Measurements from ENCODE around the gene HRH3.

HRH3 gene

DNA sequence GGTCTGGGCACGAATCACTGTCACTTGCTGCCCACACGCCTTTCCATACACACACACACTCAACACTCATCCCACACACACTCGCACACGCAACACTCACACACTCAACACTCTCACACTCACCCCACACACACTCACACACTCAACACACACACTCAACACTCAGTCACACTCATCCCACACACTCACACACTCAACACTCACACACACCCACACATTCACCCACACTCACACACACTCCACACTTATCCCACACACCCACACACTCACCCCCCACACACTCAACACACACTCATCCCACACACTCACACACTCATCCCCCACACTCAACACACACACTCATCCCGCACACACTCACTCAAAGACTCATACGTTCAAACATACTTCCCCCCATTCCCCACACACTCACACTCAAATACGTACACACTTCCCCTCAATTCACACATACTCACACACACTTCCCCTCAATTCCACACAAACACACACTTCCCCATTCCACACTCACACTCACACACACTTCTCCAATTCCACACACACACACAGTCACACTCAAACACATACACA is 9.0 kb upstream of the HRH3 start:
- no peak for DNase-seq

DNA sequence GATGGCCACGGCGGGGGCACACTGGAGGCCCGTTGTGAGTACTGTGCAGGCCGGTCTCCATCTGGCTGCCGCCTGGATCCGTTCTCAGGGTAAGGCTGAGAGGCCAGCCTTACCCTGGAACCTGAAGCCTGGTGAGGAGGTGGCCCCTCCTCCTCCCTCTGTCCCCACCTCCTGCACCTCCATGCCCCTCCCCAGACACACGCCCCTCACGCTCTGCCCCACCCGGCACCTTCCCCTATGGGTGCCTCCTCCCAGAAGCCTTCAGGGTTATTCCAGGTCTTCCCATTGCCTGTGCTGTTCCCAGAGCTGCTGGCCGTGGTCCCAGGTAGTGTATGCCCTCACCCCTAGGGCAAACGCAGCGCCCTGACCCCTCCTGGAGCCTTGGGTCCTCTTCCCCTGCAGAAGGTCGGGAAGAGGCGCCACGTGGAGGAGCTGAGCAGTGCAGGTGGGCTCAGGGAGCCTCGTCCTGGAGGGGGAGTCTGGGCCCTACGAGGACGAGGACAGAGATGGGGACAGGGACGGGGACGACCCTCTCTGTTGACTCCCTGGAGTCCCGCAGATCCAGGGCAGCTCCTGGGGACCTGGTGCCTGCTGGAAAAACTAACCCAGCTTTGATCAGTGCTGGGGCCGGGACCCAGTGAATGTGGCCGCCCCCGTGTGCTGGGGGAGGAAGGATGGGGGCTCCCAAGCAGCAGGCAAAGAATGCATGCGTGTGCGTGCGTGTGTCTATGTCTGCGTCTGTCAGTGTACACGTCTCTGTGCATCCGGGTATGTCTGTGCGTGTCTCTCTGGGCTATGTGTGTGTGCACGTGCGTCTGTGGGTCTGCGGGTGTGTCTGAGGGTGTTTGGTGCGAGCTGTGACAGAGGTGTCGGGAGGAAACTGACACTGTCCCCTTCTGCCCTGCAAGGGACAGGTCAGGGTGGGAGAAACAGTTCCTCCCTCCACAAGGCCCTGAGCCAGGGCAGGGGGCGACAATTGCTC is 8.2 kb upstream of the HRH3 start:
- no peak for DNase-seq

DNA sequence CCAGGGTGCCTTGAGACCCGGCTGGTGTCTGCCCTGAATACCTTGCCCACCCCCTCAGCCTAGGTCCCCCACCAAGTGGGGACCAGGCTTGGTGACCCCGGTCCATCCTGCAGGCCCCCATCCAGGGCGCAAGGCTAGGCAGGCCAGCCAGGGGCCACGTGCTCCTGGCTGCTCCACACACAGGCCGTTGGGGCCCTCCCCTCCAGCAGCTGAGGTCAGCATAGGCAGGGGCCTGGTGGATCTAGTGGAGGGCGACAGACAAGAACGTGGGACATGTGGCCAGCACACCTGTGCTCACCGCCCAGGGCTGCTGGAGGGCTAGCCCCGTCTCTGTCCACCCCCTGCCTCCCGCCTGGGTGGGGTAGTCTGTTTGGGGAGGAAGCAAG is 7.5 kb upstream of the HRH3 start:
- DNase-seq: no peak

DNA sequence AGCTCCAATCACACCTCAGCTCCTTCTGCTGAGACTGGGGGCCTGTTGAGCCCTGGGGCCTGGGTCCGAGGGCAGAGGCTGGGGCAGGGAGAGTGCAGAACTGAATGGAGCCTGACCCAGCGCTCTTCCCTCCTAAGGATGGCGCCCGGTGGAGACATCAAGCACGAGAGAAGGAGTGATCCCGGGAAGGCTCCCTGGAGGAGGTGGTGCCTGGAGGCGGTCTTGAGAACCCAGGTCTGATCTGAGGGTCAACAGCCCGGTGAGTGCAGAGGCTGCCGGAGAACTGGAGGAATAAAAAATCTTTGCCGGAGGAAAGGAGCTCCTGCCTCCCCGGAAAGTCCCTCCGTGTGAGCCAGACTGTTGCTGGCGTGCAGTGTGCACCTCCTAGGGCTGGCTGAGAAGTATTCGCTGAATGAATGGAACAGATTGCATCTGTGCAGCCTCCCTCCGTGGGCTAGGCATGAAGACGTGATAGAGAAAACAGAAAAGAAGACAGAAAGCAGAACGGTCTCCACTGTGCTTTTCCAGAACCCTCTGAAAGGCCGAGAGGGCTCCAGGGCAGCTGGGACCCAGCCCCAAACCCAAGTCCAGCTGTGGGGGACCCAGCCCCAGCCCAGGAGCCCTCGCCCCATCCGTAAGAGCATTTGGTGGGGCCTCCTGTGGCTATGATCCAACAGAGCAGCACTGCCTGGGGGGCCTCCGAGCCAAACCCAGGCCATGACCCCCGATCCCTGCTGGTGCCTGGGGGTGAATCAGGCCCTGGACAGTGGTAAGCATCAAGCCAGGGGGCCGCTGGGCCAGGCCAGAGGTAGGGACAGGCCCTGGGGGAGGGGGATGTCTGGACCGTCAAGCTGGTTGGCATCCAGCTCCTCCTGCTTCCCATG is 6.9 kb upstream of the HRH3 start:
- DNase-seq: no peak

DNA sequence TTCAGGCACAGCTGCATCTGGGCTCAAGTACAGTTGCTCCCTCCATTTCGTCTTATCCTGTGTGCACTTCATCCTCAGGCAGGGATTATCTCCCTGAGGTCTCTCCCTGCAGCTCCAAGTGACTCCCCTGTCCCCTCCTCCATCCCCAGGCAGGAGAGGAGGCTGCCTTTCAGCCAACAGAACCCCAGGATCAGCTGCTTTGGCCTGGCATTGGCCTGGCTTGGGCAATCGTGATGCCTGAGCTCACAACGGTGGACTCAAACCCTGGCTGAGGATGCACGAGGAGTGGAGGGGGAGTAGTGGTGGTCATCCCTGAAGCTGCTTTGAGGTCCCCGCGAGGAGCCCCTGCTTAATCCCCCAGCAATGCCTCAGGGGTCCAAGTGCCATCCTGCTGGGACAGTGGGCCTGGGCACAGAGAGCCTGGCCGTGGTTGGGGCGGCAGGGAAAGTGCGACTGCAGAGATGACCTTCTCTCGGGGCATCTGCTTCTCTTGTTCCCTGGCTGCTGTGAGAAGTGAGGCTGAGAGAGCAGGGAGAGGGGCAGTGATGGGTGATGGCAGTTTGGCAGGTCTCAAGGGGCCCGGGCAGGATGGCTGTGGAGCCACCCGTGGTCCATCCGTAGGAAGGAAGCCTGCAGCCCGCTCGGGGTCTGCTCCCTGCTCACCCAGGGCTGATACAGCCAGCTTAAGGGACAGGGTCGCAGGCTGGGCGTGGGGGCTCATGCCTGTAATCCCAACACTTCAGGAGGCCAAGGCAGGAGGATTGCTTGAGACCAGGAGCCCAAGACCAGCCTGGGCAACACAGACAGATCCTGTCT is 6.0 kb upstream of the HRH3 start:
- DNase-seq: no peak

DNA sequence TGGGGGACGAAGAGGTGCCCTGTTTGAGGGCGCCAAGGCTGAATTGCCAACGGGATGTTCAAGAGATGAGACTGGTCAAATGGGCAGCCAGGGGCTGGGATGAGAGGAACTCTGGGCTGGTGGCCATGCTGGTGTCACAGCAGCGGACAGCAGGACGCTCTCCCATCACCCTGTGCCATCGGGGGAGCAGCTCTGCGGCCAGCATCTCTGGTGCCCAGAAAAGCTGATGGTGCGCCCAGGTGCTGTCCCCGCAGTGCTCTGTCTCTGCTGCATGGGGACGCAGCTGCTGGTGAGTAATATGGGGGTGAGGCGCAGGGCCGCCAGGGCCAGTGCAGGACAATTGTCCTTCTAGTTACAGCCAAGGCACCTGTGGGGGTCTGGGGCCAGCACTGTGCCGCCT is 4.9 kb upstream of the HRH3 start:
- DNase-seq: no peak

DNA sequence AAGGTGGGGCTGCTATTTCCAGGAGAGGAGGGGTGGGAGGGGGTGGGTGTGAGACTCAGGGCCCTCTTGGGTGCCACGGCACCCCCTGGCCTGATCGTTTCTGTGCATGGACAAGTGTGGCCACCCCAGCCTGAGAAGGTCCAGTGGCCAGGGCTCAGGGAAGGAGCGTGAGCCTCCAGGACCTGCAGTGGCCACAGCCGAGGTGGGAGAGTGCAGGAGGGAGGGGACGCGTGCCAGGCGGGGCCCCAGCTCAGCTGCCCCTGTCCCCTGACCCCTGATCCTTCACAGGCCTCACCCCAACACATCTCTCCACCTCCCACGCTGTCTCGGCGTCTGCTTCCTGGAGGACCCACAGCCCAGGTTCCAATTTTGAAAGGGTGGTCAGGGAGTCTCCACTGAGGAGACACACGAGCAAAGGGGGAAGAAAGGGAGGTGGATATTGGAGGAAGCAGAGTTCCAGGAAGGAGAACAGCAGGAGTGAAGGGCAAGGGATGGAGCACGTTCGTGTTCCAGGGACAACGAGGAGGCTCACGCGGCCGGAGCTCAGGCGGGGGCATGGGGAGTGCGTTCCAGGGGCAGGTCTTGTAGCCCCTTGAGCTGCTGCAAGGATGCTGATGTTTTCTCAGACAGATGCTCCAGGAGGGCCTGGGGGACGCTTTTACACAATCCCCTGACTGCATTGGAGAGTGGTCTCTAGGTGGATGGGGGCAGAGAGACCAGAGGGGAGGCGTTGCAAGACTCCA is 4.2 kb upstream of the HRH3 start:
- no peak for DNase-seq

DNA sequence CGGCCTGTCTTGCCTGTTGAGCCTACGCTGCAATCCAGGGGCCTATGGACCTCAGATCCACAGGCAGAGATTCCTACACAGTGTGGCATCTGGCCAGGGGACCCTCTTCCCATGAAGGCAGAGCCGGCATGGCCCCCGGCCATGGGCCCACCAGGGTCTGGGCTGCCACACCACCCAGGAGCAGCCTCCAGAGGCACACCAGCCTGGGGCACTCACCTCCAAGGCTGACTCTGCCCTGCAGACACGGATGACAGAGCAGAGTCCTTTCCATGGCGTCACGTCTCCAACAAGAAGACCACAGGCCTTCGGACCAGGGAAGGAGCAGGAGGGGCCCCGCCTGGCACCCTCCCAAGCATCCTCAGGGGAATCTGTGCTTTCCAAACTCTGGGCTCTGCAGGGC is 3.5 kb upstream of the HRH3 start:
- no peak for DNase-seq

DNA sequence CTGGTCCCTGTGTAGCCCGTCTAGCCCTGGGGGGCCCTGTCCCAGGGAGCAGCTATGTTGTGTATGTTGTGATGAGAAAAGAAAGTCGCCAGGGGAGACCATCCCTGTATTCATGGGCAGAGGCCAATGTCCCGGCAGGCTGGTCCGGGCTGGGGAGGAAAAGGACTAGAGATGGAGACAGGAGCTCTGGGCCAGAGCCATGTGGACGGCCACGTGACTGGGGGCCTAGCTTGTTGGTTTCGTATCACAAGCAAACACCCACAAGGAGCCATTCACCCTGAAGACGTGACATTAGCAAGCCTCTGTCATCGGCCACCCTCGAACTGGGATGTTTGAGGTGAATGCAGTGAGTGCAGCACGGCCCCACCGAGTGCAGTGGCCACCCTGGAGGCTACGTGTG is 2.9 kb upstream of the HRH3 start:
- no peak for DNase-seq

DNA sequence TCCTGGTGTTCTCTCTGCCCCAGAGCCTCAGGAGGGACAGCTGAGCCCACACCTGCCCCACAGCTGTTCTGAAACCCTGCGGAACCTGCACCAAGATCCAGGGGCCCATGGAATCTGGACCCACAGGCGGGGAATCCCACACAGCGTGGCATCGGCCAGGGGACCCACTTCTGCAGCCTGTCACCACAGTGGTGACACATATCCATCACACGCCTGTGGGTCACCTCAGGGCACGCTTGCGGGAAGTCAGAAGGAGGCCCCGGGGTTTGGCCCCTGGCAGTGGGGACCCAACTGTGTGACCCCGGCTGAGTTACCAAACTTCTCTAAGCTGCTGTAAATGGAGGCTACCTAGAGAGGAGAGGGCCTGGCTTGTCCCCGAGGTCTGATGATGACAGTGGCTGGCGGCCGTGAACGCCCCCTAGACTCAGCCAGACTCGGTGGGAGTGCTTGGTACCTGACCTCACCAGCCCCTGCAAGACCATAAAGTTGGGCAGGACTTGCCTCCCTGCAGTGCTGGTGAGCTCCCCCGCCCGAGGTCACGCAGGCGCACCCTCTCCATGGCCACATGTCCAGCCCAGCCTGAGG is 2.3 kb upstream of the HRH3 start:
- no peak for DNase-seq

DNA sequence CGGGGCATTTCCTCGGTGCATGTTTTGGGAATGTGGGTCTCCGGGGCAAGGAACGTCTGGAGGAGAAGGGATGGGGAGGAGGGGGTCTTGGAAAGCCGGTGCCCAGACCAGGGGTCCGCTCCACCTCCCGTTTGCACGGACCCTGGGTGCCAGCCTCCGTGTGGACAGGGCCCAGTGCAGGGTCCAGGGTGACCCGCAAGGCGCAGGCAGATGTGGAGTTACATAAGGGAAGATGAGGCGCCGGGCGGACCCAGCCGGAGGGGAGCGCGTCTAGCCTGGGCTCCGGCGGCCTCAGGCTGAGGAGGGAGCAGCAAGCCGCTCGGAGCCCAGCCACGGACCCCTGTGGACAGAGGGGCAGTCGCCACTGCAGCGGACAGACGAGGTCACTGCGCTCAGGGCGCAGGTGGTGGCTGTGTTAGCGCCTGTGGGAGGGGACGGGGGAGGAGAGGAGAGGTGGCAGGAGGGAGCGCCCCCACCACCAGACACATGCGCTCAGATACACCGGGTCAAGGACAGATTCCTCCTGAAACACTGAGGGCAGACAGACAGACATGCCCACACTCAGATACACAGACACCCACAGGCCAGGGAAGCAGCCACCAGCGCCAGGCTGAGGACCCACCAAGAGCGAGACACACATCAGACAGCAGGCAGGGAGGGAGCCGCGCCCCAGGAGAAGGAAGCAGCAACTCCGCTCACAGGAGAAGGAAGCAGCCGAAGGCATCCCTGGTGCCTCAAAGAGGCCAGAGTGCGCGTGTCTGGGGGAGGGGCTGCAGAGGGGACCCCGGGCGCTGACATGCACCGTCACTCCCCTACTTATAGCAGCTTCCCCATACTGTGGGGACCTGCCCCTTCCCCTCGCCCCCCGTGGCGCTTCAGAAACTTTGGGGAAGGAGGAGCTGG is 839 bp upstream of the HRH3 start:
- no peak for DNase-seq

DNA sequence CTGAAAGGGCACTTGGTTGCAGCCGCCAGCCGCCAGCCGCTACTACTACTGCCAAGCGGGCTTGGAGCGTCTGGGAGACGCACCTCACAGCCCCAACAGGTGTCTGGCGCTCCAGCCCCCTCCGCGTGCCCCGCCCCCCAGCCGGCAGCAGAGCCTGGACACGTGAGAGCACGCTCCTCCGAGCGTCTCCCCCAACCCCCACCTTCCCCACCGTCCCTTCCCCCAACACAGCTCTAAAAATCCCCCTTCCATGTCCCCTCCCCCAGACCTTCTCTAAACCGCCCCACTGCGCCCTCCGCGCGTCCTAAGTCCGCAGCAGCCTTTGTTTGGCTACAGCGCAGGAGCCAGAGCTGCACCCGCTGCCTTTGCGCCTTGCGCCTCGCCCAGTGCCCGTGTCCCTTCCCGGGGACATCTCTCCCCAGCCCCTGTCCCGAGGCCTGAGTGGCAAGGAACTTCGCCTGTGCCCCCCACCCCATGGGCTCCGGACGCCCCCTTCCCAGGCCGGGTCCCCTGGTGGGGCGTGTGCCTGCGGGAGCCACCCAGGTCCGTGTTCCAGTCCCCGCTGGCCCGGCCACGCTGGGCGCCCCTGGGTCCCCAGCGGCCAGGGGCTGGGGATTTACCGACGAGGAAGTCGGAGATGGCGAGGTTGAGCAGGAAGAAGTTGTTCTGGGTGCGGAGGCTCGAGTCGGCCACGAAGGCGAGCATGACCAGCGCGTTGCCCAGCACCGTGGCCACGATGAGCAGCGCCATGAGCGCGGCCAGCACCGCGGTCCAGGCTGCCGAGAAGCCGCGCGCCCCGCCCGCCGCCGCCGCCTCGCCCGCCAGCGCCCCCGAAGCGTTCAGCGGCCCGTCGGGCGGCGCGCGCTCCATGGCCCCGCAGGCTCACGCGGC is 732 bp downstream of the HRH3 start:
- no peak for DNase-seq

DNA sequence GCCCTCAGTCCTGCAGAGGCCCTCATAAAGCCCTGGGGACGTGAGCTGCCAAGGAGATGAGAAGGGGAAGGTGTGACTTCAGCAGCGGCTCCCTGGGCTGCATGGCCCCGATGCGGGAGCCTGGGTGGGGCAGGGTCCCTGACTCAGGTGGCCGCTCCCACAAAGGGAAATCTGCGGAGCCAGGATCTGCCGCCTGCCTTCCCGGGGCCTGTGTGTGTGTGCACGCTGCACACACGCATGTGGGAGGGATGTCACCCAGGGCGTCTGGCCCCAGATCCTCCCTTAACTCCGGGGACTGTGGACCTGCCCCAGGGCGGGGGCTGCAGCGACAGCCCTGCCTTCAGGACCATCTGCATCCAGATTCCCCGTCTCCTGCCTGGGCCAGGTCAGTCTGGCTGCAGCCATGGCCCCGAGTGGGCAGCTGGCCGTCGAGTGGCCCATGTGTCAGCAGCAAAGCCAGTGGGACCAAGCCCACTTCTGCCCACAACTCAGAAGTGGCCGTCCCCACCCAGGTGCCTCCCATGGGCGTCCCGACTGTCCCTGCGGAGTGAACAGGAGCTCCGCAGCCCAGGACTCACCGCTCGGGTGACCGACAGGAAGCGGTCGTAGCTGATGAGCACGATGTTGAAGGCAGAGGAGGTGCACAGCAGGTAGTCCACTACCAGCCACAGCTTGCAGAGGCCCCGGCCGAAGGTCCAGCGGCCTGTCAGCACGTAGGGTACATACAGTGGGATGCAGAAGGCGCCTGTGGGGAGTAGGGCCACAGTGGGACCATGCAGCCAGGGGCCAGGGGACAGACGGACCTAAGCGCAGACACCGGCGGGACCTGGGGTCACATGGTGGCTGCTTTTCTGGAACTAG is 1.9 kb downstream of the HRH3 start:
- DNase-seq: no peak

DNA sequence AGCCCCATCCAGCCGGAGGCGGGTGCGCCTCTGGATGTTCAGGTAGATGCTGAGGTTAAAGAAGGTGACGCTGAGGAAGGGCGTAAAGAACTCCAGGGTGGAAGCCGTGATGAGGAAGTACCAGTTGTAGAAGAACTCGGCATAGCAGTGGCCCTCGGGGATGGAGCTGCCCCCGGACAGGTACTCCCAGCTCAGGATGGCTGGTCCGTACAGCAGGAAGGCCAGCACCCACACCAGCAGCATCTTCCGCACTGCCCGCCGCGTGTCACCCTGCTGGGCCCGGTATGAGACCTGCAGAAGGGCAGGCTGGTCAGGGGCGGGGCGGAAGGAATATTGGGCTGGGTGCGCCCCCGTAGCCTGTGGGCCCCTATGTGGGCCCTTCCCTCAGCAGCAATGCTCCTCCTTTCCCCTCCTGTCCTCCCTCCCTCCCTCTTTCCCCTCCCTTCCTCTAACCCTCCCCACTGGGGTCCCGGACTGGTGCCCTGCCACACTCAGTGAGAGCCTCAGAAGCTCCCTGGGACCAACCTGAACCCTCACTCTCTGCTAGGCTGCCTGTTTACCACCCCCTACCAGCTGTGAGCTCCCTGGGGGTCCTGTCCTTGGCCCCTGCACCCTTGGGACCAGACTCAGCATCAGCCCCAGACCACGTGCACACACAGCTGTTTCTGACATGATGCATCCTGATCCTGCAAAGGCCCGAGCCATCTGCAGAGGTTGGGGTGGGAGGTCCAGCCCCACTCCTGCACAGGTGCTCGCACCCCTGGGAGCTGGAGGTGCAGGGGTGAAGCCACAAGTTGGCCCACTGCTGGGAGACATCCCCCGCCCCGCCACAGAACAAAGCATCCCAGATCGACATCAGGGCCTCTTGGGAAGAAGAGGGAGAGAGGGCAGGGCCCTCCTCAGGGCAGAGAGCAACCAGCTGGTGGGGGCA is 3.2 kb downstream of the HRH3 start:
- no peak for DNase-seq

DNA sequence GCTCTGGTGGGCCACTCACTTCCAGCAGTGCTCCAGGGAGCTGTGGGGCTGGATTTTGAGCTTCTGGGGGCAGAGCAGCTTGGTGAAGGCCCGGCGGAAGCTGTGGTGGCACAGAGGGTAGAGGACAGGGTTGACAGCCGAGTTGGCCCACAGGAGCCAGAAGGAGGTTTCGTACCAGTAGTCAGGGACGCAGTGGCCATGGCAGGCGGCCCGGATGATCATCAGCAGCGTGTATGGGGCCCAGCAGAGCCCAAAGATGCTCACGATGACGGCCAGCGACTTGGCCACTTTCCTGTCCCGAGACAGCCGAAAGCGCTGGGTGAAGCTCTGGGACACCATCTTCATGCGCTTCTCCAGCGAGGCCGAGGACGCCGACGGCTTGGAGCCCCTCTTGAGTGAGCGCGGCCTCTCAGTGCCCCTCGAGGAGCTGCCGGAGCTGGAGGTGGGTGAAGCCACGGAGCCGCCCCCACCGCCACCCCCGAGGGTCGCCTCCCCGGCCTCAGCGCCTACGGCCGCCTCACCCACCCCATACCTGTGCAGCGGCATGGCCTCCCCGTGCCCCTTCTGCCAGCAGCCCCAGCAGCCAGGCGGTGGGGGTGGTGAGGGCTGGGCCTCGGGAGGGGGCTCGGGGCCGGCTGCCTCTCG is 4.0 kb downstream of the HRH3 start:
- no peak for DNase-seq

Data from T-helper 9 cell (primary cell).